Liver (tissue), 3 donors: ENCODE measurements around the gene LDAH.

Experiments
- HNF4G ChIP-seq: IDR thresholded peaks from 2 replicates; pipeline ENCODE4 v1.6.1; 2016; ENCODE audit warnings: antibody characterized with exemption
- JUND ChIP-seq, 2 donors: IDR thresholded peaks; 2 replicates each; pipeline ENCODE4 v1.6.1; 2016; ENCODE audit warnings: antibody characterized with exemption in 2 of 2
- RAD21 ChIP-seq, 2 donors: IDR thresholded peaks; 2 replicates each; pipeline ENCODE4 v1.6.1; 2016; ENCODE audit warnings: antibody characterized with exemption in 2 of 2, mild to moderate bottlenecking in 2 of 2
- TAF1 ChIP-seq: conservative IDR thresholded peaks from 2 replicates; pipeline ENCODE4 v1.6.1; 2016; ENCODE audit warnings: antibody characterized with exemption, mild to moderate bottlenecking
- YY1 ChIP-seq: IDR thresholded peaks from 2 replicates; pipeline ENCODE4 v1.6.1; 2016; ENCODE audit warnings: antibody characterized with exemption, mild to moderate bottlenecking
- TF ChIP-seq, protein P1 (sequence below): fragments of 150-350 bp; IDR thresholded peaks from 2 replicates; pipeline ENCODE4 v1.5.1; 2017; ENCODE audit warnings: improper control_type of control experiment, low read depth, low read length; ENCODE audit not compliant: missing input control
- TF ChIP-seq, protein P2 (sequence below): IDR thresholded peaks from 2 replicates; pipeline ENCODE4 v1.6.1; 2016; ENCODE audit warnings: antibody characterized with exemption
- TF ChIP-seq, protein P3 (sequence below): IDR thresholded peaks from 2 replicates; pipeline ENCODE4 v1.6.1; 2016; ENCODE audit warnings: antibody characterized with exemption
- TF ChIP-seq, protein P4 (sequence below): IDR thresholded peaks from 2 replicates; pipeline ENCODE4 v1.6.1; 2016; ENCODE audit warnings: antibody characterized with exemption
- donor health status: healthy.
- donor health status: healthy.

DNA sequence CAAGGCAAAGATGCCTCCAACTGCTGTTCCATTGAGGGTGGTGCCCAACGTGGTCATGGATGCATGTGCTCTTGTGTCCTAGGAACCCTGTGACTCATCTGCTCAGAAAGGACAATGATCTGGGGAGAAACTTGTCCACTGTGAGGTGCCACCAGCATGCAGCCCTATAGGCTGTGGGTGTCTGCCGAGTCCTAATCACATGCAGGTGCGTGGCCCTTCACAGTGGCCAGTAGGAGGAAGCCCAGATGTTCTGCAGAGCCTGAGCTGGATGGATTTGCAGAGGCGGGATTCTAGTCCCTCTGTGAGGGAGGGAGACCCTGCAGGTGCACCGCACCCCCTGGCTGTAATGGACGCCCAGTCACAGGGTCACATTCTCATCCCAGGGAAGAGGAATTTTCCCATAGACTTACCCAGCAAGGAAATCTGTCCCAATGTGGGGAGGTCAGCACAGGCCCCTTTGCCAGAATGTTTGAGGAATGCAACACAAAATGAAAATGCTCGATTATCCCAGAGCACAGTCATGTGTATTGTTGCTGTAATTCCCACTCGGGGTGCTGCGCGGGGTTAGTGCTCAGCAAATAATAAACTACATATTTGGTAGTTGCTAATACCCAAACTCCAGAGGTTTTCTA, 142.0 kb downstream of the LDAH start:
- TF ChIP-seq, protein P1, sequence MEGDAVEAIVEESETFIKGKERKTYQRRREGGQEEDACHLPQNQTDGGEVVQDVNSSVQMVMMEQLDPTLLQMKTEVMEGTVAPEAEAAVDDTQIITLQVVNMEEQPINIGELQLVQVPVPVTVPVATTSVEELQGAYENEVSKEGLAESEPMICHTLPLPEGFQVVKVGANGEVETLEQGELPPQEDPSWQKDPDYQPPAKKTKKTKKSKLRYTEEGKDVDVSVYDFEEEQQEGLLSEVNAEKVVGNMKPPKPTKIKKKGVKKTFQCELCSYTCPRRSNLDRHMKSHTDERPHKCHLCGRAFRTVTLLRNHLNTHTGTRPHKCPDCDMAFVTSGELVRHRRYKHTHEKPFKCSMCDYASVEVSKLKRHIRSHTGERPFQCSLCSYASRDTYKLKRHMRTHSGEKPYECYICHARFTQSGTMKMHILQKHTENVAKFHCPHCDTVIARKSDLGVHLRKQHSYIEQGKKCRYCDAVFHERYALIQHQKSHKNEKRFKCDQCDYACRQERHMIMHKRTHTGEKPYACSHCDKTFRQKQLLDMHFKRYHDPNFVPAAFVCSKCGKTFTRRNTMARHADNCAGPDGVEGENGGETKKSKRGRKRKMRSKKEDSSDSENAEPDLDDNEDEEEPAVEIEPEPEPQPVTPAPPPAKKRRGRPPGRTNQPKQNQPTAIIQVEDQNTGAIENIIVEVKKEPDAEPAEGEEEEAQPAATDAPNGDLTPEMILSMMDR: no peak
- TF ChIP-seq, protein P2, sequence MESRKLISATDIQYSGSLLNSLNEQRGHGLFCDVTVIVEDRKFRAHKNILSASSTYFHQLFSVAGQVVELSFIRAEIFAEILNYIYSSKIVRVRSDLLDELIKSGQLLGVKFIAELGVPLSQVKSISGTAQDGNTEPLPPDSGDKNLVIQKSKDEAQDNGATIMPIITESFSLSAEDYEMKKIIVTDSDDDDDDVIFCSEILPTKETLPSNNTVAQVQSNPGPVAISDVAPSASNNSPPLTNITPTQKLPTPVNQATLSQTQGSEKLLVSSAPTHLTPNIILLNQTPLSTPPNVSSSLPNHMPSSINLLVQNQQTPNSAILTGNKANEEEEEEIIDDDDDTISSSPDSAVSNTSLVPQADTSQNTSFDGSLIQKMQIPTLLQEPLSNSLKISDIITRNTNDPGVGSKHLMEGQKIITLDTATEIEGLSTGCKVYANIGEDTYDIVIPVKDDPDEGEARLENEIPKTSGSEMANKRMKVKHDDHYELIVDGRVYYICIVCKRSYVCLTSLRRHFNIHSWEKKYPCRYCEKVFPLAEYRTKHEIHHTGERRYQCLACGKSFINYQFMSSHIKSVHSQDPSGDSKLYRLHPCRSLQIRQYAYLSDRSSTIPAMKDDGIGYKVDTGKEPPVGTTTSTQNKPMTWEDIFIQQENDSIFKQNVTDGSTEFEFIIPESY: no peak
- TF ChIP-seq, protein P3, sequence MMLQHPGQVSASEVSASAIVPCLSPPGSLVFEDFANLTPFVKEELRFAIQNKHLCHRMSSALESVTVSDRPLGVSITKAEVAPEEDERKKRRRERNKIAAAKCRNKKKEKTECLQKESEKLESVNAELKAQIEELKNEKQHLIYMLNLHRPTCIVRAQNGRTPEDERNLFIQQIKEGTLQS: no peak
- TF ChIP-seq RAD21 (IDR thresholded peaks at IDR 0.05) (no peak), YY1 (no peak), TAF1 (no peak), HNF4G (no peak), JUND (IDR thresholded peaks at IDR 0.05) (no peak)
- TF ChIP-seq, protein P4, sequence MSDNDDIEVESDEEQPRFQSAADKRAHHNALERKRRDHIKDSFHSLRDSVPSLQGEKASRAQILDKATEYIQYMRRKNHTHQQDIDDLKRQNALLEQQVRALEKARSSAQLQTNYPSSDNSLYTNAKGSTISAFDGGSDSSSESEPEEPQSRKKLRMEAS: no peak
